Measurements from ENCODE around the gene HCRTR1. TPM values are rescaled to one million over a fixed set of nuclear protein-coding genes. Genes with fewer than 3 reads are reported as not detected.

Gene HCRTR1
- total RNA-seq, 1 experiment from 2014 or later = not detected

GRCh38 chr1:31671147-31671546 is 53.7 kb downstream of the HCRTR1 start:
- no peak for DNase-seq (ENCODE audit: low read depth)
- in situ Hi-C loops (cut with HindIII; ENCODE audit: low pct_unique_long_range_greater_than_20kb, low sequenced_read_pairs) = no loop called here

- in situ Hi-C loops (cut with HindIII; ENCODE audit: low pct_unique_long_range_greater_than_20kb, low sequenced_read_pairs) = no loop called here
- DNase-seq (ENCODE audit: low read depth) = no peak
Observed at GRCh38 chr1:31671561-31672201, 54.2 kb downstream of the HCRTR1 start.

GRCh38 chr1:31672986-31673385 is 55.5 kb downstream of the HCRTR1 start:
- DNase-seq (ENCODE audit: low read depth) = no peak
- in situ Hi-C loops (cut with HindIII; ENCODE audit: low pct_unique_long_range_greater_than_20kb, low sequenced_read_pairs) = no loop called here

- DNase-seq (ENCODE audit: low read depth) = no peak
- in situ Hi-C loops (cut with HindIII; ENCODE audit: low pct_unique_long_range_greater_than_20kb, low sequenced_read_pairs) = no loop called here
Observed at GRCh38 chr1:31673433-31673832, 55.9 kb downstream of the HCRTR1 start.

- DNase-seq (ENCODE audit: low read depth) = no peak
- in situ Hi-C loops (cut with HindIII; ENCODE audit: low pct_unique_long_range_greater_than_20kb, low sequenced_read_pairs) = no loop called here
Observed at GRCh38 chr1:31674626-31675025, 57.1 kb downstream of the HCRTR1 start.

- in situ Hi-C loops (cut with HindIII; ENCODE audit: low pct_unique_long_range_greater_than_20kb, low sequenced_read_pairs) = no loop called here
- no peak for DNase-seq (ENCODE audit: low read depth)
Observed at GRCh38 chr1:31675161-31675560, 57.7 kb downstream of the HCRTR1 start.

- no peak for DNase-seq (ENCODE audit: low read depth)
- in situ Hi-C loops (cut with HindIII; ENCODE audit: low pct_unique_long_range_greater_than_20kb, low sequenced_read_pairs) = no loop called here
Observed at GRCh38 chr1:31675756-31676155, 58.3 kb downstream of the HCRTR1 start.

Other genes starting within 250 kb of the HCRTR1 start
- not detected in 2 replicates for gene FABP3, start 244.6 kb upstream of the HCRTR1 start, total RNA-seq (2014; rRNA removed; shearing (Covaris generic); ENCODE audit: low replicate concordance)
- 7.1 and 13.3 TPM in 2 replicates for gene SERINC2, start 204.5 kb upstream of the HCRTR1 start, total RNA-seq (2014; rRNA removed; shearing (Covaris generic); ENCODE audit: low replicate concordance)
- gene TINAGL1, start 41.2 kb upstream of the HCRTR1 start, total RNA-seq (2014; rRNA removed; shearing (Covaris generic); ENCODE audit: low replicate concordance) = 706 and 710 TPM in 2 replicates
- gene PEF1, start 27.2 kb downstream of the HCRTR1 start, total RNA-seq (2014; rRNA removed; shearing (Covaris generic); ENCODE audit: low replicate concordance) = 82.7 and 110 TPM in 2 replicates
- gene COL16A1, start 86.3 kb downstream of the HCRTR1 start, total RNA-seq (2014; rRNA removed; shearing (Covaris generic); ENCODE audit: low replicate concordance) = 2.8 and 5.1 TPM in 2 replicates
- 7.9 and 13.7 TPM in 2 replicates for gene ADGRB2, start 146.7 kb downstream of the HCRTR1 start, total RNA-seq (2014; rRNA removed; shearing (Covaris generic); ENCODE audit: low replicate concordance)
- 0.93 and 4.4 TPM in 2 replicates for gene SPOCD1, start 198.3 kb downstream of the HCRTR1 start, total RNA-seq (2014; rRNA removed; shearing (Covaris generic); ENCODE audit: low replicate concordance)

Data from Caki2 (cell line).